KOPT-K1 (cell line): ENCODE data around the gene MIEN1.
"Not testable (repeated sequence)": the region's sequence is repeated elsewhere in the genome, so short reads cannot be mapped to it uniquely, and the experiment has no call there.

Experiments
- H3K27ac ChIP-seq: fragments of 200-600 bp; sonication (generic); 2 replicates; pipeline ENCODE4 v1.5.1; 2016; ENCODE audit warnings: antibody characterized with exemption, mild to moderate bottlenecking, low read depth, low read length; ENCODE audit not compliant: poor library complexity, severe bottlenecking
- H3K36me3 ChIP-seq: fragments of 200-600 bp; sonication (generic); 2 replicates; pipeline ENCODE4 v1.5.1; 2017; ENCODE audit warnings: antibody characterized with exemption, mild to moderate bottlenecking, low read length, moderate library complexity; ENCODE audit not compliant: insufficient read depth
- H3K9me3 ChIP-seq: fragments of 200-600 bp; sonication (generic); 2 replicates; pipeline ENCODE4 v1.5.1; 2017; ENCODE audit warnings: antibody characterized with exemption, low read length, mild to moderate bottlenecking; ENCODE audit not compliant: insufficient read depth, poor library complexity, severe bottlenecking

Gene MIEN1

GRCh38 chr17:39737760-39738567 lies 7.6 kb upstream of the MIEN1 start, which contains the start of gene GRB7:
TSS of gene GRB7 (plus strand) at chr17:39737938. CDS start at chr17:39742302, 4,364 bp downstream.
- Histone ChIP-seq H3K36me3 (no peaks in the 10 kb centered on the region), H3K9me3 (no peaks in the 10 kb centered on the region), H3K27ac (no peak within 1 kb of the TSS)

- no peak overlapping the region for H3K27ac ChIP-seq
- H3K9me3 ChIP-seq: no peaks in the 10 kb centered on the region
- H3K36me3 ChIP-seq: no peaks in the 10 kb centered on the region
These were observed 7.0 kb upstream of the MIEN1 start for GRCh38 chr17:39737206-39737759.

GRCh38 chr17:39736319-39737165 lies 6.2 kb upstream of the MIEN1 start:
- H3K9me3 ChIP-seq: no peaks in the 10 kb centered on the region
- H3K36me3 ChIP-seq: no peaks in the 10 kb centered on the region
- no peak overlapping the region for H3K27ac ChIP-seq

- no peaks in the 10 kb centered on the region for H3K36me3 ChIP-seq
- H3K27ac ChIP-seq: no peak overlapping the region
- no peaks in the 10 kb centered on the region for H3K9me3 ChIP-seq
These were observed 5.5 kb upstream of the MIEN1 start for GRCh38 chr17:39735882-39736281.

- H3K27ac ChIP-seq: no peak overlapping the region
- peaks cover 19% of the 10 kb centered on the region for H3K36me3 ChIP-seq
- no peaks in the 10 kb centered on the region for H3K9me3 ChIP-seq
These were observed 2.3 kb upstream of the MIEN1 start for GRCh38 chr17:39732586-39732985.

GRCh38 chr17:39729280-39729851 lies 966 bp downstream of the MIEN1 start:
- H3K27ac ChIP-seq: peak overlapping the region; percentile 85
- peaks cover 33% of the 10 kb centered on the region for H3K36me3 ChIP-seq
- no peaks in the 10 kb centered on the region for H3K9me3 ChIP-seq

GRCh38 chr17:39727556-39727955 lies 2.8 kb downstream of the MIEN1 start:
- Histone ChIP-seq H3K36me3 (peaks cover 33% of the 10 kb centered on the region), H3K27ac (no peak overlapping the region)

GRCh38 chr17:39726617-39727016 lies 3.7 kb downstream of the MIEN1 start:
- no peaks in the 10 kb centered on the region for H3K9me3 ChIP-seq
- peaks cover 33% of the 10 kb centered on the region for H3K36me3 ChIP-seq
- H3K27ac ChIP-seq: no peak overlapping the region

More at GRCh38 chr17:39727556-39727955, 2.8 kb downstream of the MIEN1 start:
- H3K9me3 ChIP-seq: no peaks in the 10 kb centered on the region

- not testable (repeated sequence) for H3K27ac ChIP-seq, H3K9me3 ChIP-seq
- H3K36me3 ChIP-seq: peaks cover 33% of the 10 kb centered on the region
These were observed 4.4 kb downstream of the MIEN1 start for GRCh38 chr17:39725923-39726322.

GRCh38 chr17:39724731-39725130 lies 5.6 kb downstream of the MIEN1 start:
- no peaks in the 10 kb centered on the region for H3K9me3 ChIP-seq
- no peak overlapping the region for H3K27ac ChIP-seq
- H3K36me3 ChIP-seq: peaks cover 33% of the 10 kb centered on the region

- Histone ChIP-seq H3K27ac (no peak overlapping the region), H3K9me3 (no peaks in the 10 kb centered on the region), H3K36me3 (peaks cover 20% of the 10 kb centered on the region)
These were observed 7.1 kb downstream of the MIEN1 start for GRCh38 chr17:39722965-39723848.

GRCh38 chr17:39722104-39722503 lies 8.2 kb downstream of the MIEN1 start:
- Histone ChIP-seq H3K9me3 (no peaks in the 10 kb centered on the region), H3K27ac (no peak overlapping the region), H3K36me3 (peaks cover 9% of the 10 kb centered on the region; the same call in 1 of the 2 replicates)

GRCh38 chr17:39719563-39720355 lies 10.6 kb downstream of the MIEN1 start:
- Histone ChIP-seq H3K9me3 (no peaks in the 10 kb centered on the region), H3K27ac (no peak overlapping the region), H3K36me3 (no peaks in the 10 kb centered on the region)
